ENCODE measurements around the gene SLC26A4. TPM values are rescaled to one million over a fixed set of nuclear protein-coding genes. Genes with fewer than 3 reads are reported as not detected.
A peak's percentile ranks its signal among the peaks of the same experiment; 100 is the strongest.

The SLC26A4 gene
- total RNA-seq, 4 donors from 2014 or later, result 0.18 to 0.27 TPM; not detected in 2

GRCh38 chr7:107751113-107751512, 90.5 kb downstream of the SLC26A4 start:
- Histone ChIP-seq H3K9me3 (no peaks in the 10 kb centered on the region), H3K27ac (no peak overlapping the region), H3K4me3 (no peak overlapping the region), H3K36me3 (peaks cover 0 to 72% (median 2%) of the 10 kb centered on the region in 3 donors), H3K27me3 (no peaks in the 10 kb centered on the region), H3K4me1 (peaks cover 0 to 17% (median 3%) of the 10 kb centered on the region in 4 donors)
- DNase-seq, result no peak
- no peak for TF ChIP-seq POLR2A (IDR thresholded peaks at IDR 0.05)
- TF ChIP-seq CTCF (IDR thresholded peaks at IDR 0.05), result no peak

GRCh38 chr7:107754642-107755041, 94.0 kb downstream of the SLC26A4 start:
- Histone ChIP-seq H3K27me3 (no peaks in the 10 kb centered on the region), H3K36me3 (peaks cover 0 to 94% (median 2%) of the 10 kb centered on the region in 3 donors), H3K4me1 (no peaks in the 10 kb centered on the region), H3K9me3 (no peaks in the 10 kb centered on the region), H3K27ac (no peak overlapping the region), H3K4me3 (no peak overlapping the region)
- DNase-seq, result no peak
- TF ChIP-seq POLR2A (IDR thresholded peaks at IDR 0.05) (no peak), CTCF (IDR thresholded peaks at IDR 0.05) (peak in 1 of 6 experiments; percentile 20)

- H3K27ac ChIP-seq, result no peak overlapping the region
- no peaks in the 10 kb centered on the region for H3K4me1 ChIP-seq
- TF ChIP-seq POLR2A (IDR thresholded peaks at IDR 0.05) (no peak), CTCF (IDR thresholded peaks at IDR 0.05) (no peak)
- H3K4me3 ChIP-seq, result no peak overlapping the region
- peaks cover 0 to 68% (median 2%) of the 10 kb centered on the region in 3 donors for H3K36me3 ChIP-seq
- H3K9me3 ChIP-seq, result no peaks in the 10 kb centered on the region
- H3K27me3 ChIP-seq, result no peaks in the 10 kb centered on the region
- DNase-seq, result no peak
Measured at GRCh38 chr7:107758667-107759066, 98.0 kb downstream of the SLC26A4 start.

GRCh38 chr7:107767391-107767790, 106.8 kb downstream of the SLC26A4 start:
- Histone ChIP-seq H3K9me3 (no peaks in the 10 kb centered on the region), H3K4me3 (no peak overlapping the region), H3K27me3 (no peaks in the 10 kb centered on the region), H3K36me3 (peaks cover 0 to 15% (median 0%) of the 10 kb centered on the region in 3 donors), H3K4me1 (no peaks in the 10 kb centered on the region), H3K27ac (no peak overlapping the region)
- no peak for DNase-seq
- TF ChIP-seq CTCF (IDR thresholded peaks at IDR 0.05) (no peak), POLR2A (IDR thresholded peaks at IDR 0.05) (no peak)

Small RNA genes within 50 kb of the gene (small RNA-seq; reads per million reads assigned to genes)
- 0 reads per million in 2 donors for gene BANF1P5

Other genes starting within 250 kb of the SLC26A4 start
- not detected for gene GPR22, start 190.8 kb upstream of the SLC26A4 start, total RNA-seq
- gene COG5, start 96.9 kb upstream of the SLC26A4 start, total RNA-seq, result 100 to 1,000 TPM in 1 of 4 donors, 10 to 100 TPM in 3; 31.1 to 175 (median 68.0) TPM
- gene DUS4L, start 96.9 kb upstream of the SLC26A4 start, total RNA-seq, result 1 to 10 TPM; 4.1 to 9.2 (median 7.7) TPM
- gene BCAP29, start 80.6 kb upstream of the SLC26A4 start, total RNA-seq, result 10 to 100 TPM; 10.9 to 29.4 (median 17.3) TPM
- gene CBLL1, start 83.3 kb downstream of the SLC26A4 start, total RNA-seq, result 10 to 100 TPM; 17.7 to 26.1 (median 24.6) TPM
- 100 to 1,000 TPM in 3 of 4 donors, 1 to 10 TPM in 1; 6.6 to 587 (median 341) TPM for gene SLC26A3, start 142.4 kb downstream of the SLC26A4 start, total RNA-seq
- gene DLD, start 230.4 kb downstream of the SLC26A4 start, total RNA-seq, result 10 to 100 TPM; 53.9 to 93.3 (median 74.2) TPM